Liver (tissue), 9 donors: Measurements from ENCODE around the gene INTS12. TPM values are rescaled to one million over a fixed set of nuclear protein-coding genes. Genes with fewer than 3 reads are reported as not detected.

Source experiments
- DNase-seq: peaks from one replicate; pipeline ENCODE4 v3.0.0-alpha.2; 2017; ENCODE audit warnings: low spot score
- H3K27ac ChIP-seq, 2 donors: one replicate each; pipeline ENCODE4 v1.7.0; 2013; ENCODE audit warnings: inconsistent platforms in 2 of 2, low read length in 2 of 2, control low read depth in 1 of 2, low read depth in 1 of 2, mild to moderate bottlenecking in 1 of 2
- H3K27me3 ChIP-seq, 4 donors: one replicate each; pipeline versions ENCODE4 v1.6.1 to v1.7.0; 2013; ENCODE audit warnings: low read length in 3 of 4, inconsistent platforms in 1 of 4, mild to moderate bottlenecking in 1 of 4, moderate library complexity in 1 of 4; ENCODE audit not compliant: control insufficient read depth in 4 of 4, insufficient read depth in 4 of 4
- H3K36me3 ChIP-seq, 4 donors: one replicate each; pipeline versions ENCODE4 v1.6.1 to v1.7.0; 2013; ENCODE audit warnings: low read length in 3 of 4, mild to moderate bottlenecking in 3 of 4, low read depth in 1 of 4, moderate library complexity in 1 of 4; ENCODE audit not compliant: control insufficient read depth in 4 of 4, insufficient read depth in 3 of 4
- H3K4me1 ChIP-seq, 4 donors: one replicate each; pipeline versions ENCODE4 v1.6.1 to v1.7.0; 2013; ENCODE audit warnings: low read length in 3 of 4, mild to moderate bottlenecking in 3 of 4, moderate library complexity in 1 of 4; ENCODE audit not compliant: control insufficient read depth in 4 of 4, insufficient read depth in 4 of 4
- H3K4me3 ChIP-seq, 3 donors: one replicate each; pipeline versions ENCODE4 v1.6.1 to v1.7.0; 2013; ENCODE audit warnings: low read length in 3 of 3, control low read depth in 1 of 3, low read depth in 1 of 3, mild to moderate bottlenecking in 1 of 3
- H3K9ac ChIP-seq, 2 donors: one replicate each; pipeline ENCODE4 v1.7.0; 2013; ENCODE audit warnings: low read length in 2 of 2, mild to moderate bottlenecking in 2 of 2, moderate library complexity in 2 of 2, control low read depth in 1 of 2, low read depth in 1 of 2
- H3K9me3 ChIP-seq, 4 donors: one replicate each; pipeline versions ENCODE4 v1.6.1 to v1.7.0; 2013; ENCODE audit warnings: low read length in 3 of 4; ENCODE audit not compliant: control insufficient read depth in 4 of 4
- ATF3 ChIP-seq: IDR thresholded peaks from 2 replicates; pipeline ENCODE4 v1.6.1; 2016; ENCODE audit warnings: antibody characterized with exemption
- CTCF ChIP-seq: fragments of 150-350 bp; IDR thresholded peaks from 2 replicates; pipeline ENCODE4 v1.5.1; 2017; ENCODE audit warnings: improper control_type of control experiment, low read depth, low read length; ENCODE audit not compliant: missing input control
- EGR1 ChIP-seq, 2 donors: IDR thresholded peaks; 2 replicates each; pipeline ENCODE4 v1.6.1; 2016 to 2018; ENCODE audit warnings: antibody characterized with exemption in 2 of 2, low read depth in 2 of 2
- FOXA2 ChIP-seq: IDR thresholded peaks from 2 replicates; pipeline ENCODE4 v1.6.1; 2016; ENCODE audit warnings: antibody characterized with exemption
- HNF4A ChIP-seq, 2 donors: conservative IDR thresholded peaks; 2 replicates each; pipeline ENCODE4 v1.6.1; 2016; ENCODE audit warnings: antibody characterized with exemption in 2 of 2, mild to moderate bottlenecking in 2 of 2
- HNF4G ChIP-seq: IDR thresholded peaks from 2 replicates; pipeline ENCODE4 v1.6.1; 2016; ENCODE audit warnings: antibody characterized with exemption
- JUND ChIP-seq, 2 donors: IDR thresholded peaks; 2 replicates each; pipeline ENCODE4 v1.6.1; 2016; ENCODE audit warnings: antibody characterized with exemption in 2 of 2
- MAX ChIP-seq: IDR thresholded peaks from 2 replicates; pipeline ENCODE4 v1.6.1; 2016; ENCODE audit warnings: antibody characterized with exemption
- NR2F2 ChIP-seq: IDR thresholded peaks from 2 replicates; pipeline ENCODE4 v1.6.1; 2016; ENCODE audit warnings: antibody characterized with exemption
- REST ChIP-seq: IDR thresholded peaks from 2 replicates; pipeline ENCODE4 v1.6.1; 2016; ENCODE audit warnings: antibody characterized with exemption, mild to moderate bottlenecking
- RXRA ChIP-seq, 2 donors: IDR thresholded peaks; 2 replicates each; pipeline ENCODE4 v1.6.1; 2017 to 2018; ENCODE audit warnings: antibody characterized with exemption in 2 of 2, mild to moderate bottlenecking in 1 of 2
- SP1 ChIP-seq: IDR thresholded peaks from 2 replicates; pipeline ENCODE4 v1.6.1; 2018; ENCODE audit warnings: antibody characterized with exemption, mild to moderate bottlenecking
- TAF1 ChIP-seq: conservative IDR thresholded peaks from 2 replicates; pipeline ENCODE4 v1.6.1; 2016; ENCODE audit warnings: antibody characterized with exemption, mild to moderate bottlenecking
- YY1 ChIP-seq: IDR thresholded peaks from 2 replicates; pipeline ENCODE4 v1.6.1; 2016; ENCODE audit warnings: antibody characterized with exemption, mild to moderate bottlenecking
- ZBTB33 ChIP-seq: IDR thresholded peaks from 2 replicates; pipeline ENCODE4 v1.6.1; 2016; ENCODE audit warnings: antibody characterized with exemption
- WGBS: extraction: QIAGEN DNeasy Blood & Tissue Kit; methylation state at CpG from one replicate; pipeline ENCODE4 v1.1.7; 2013; 5-methylcytosine and 5-hydroxymethylcytosine counted together
- polyA plus RNA-seq, 2 donors: library from polyadenylated mRNA; stranded (reverse) in 1 of 2; unstranded in 1 of 2; fragments of 200-250 nt in 1 of 2; fragments of >200 nt in 1 of 2; fragmentation: Nextera tagmentation in 1 of 2; extraction: Ambion mirVana in 1 of 2; gene quantifications; one replicate each; pipeline versions ENCODE4 v1.2.1 to v1.2.3, GENCODE V29; 2013 to 2015
- total RNA-seq, 2 donors: library from RNA; depleted of rRNA; stranded (reverse); fragments of >200 nt; gene quantifications; one replicate each; pipeline ENCODE4 v1.2.3, GENCODE V29; 2014
- donor health status: healthy.
- donor health status: healthy.
- donor health status: healthy.
- donor health status: healthy.
- donor health status: healthy.

INTS12 gene
- total and polyA plus RNA-seq, 4 donors, result 9.4 to 16.4 (median 13.5) TPM

GRCh38 chr4:105659190-105659589 is 49.3 kb downstream of the INTS12 start:
- Histone ChIP-seq H3K36me3 (no peaks in the 10 kb centered on the region), H3K4me1 (no peaks in the 10 kb centered on the region), H3K9ac (no peak overlapping the region), H3K9me3 (no peaks in the 10 kb centered on the region), H3K4me3 (no peak overlapping the region), H3K27ac (no peak overlapping the region), H3K27me3 (no peaks in the 10 kb centered on the region)
- 92% methylated on average over 6 of the region's 6 CpGs for WGBS
- TF ChIP-seq CTCF (no peak), FOXA2 (no peak), TAF1 (no peak), HNF4A (conservative IDR thresholded peaks at IDR 0.05) (no peak), EGR1 (IDR thresholded peaks at IDR 0.05; ENCODE audit: low read depth in 2 of 2) (no peak), NR2F2 (no peak), HNF4G (no peak), ZBTB33 (no peak), ATF3 (no peak), REST (no peak), JUND (IDR thresholded peaks at IDR 0.05) (no peak)
- DNase-seq, result no peak

GRCh38 chr4:105657117-105657765 is 51.2 kb downstream of the INTS12 start:
- no peaks in the 10 kb centered on the region for H3K4me1 ChIP-seq
- H3K9me3 ChIP-seq, result no peaks in the 10 kb centered on the region
- H3K4me3 ChIP-seq, result no peak overlapping the region
- H3K27ac ChIP-seq, result no peak overlapping the region
- DNase-seq, result no peak
- no peak overlapping the region for H3K9ac ChIP-seq
- H3K27me3 ChIP-seq, result no peaks in the 10 kb centered on the region
- no peaks in the 10 kb centered on the region for H3K36me3 ChIP-seq
- TF ChIP-seq RXRA (IDR thresholded peaks at IDR 0.05) (no peak), MAX (no peak), ZBTB33 (no peak), SP1 (no peak), REST (no peak), YY1 (no peak)
